Keratinocyte (primary cell): ENCODE measurements around the gene KLK1.

ENCODE experiments used
- EZH2 ChIP-seq: IDR thresholded peaks from one replicate; pipeline ENCODE4 v1.6.1; 2012; ENCODE audit warnings: inconsistent platforms, mild to moderate bottlenecking, low read length, moderate library complexity
- TF ChIP-seq, protein P1 (sequence below), 3 experiments: IDR thresholded peaks in 1 of 3; conservative IDR thresholded peaks in 1 of 3; optimal IDR thresholded peaks in 1 of 3; 2 replicates in 2 of 3; 3 replicates in 1 of 3; pipeline versions ENCODE3 to v1.5.1; 2011; ENCODE audit warnings: low read length in 3 of 3, mild to moderate bottlenecking in 3 of 3, moderate library complexity in 2 of 3, control low read depth in 1 of 3, inconsistent platforms in 1 of 3; ENCODE audit not compliant: insufficient read depth in 2 of 3; ENCODE audit errors: extremely low read depth in 1 of 3

DNA sequence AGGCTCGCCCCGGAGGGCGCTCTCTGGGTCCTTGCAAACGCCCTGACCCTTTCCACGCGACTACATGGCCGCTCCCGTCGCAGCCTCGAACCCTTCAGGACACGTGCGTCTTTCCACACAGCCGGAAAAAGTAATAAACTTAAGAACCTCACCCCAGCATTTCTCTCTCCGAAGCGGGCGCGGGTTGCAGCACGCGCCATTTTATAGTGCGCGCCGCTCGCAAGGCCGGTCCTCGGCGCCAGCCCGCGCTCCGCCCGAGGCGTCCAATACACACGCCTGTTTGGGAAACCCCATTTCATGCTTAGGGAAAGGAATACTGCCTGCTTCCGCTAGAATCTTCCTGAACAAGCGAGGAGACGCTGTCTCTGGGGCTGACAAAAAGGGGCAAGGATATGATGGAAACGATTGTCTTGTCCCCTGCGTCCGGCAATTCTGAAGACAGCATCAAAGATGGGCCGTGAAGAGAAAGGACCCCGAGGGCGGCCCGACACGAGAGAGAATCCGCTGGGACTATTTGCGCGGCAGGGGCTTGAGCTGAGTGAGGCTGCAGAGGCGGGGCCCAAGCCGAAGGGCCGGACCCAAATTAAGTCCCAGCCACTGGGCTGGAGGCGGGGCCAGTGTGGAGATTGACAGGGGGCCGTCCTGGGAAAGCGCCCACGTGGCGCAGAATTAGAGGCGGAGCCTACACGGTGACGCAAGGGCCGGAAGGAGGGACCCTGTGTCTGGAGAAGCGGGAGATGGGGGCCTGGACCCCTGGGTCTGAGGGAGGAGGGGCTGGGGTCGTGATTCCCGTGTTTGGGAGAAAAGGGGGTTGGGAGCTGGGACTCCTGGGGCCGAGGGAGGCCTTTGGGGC is 18.9 kb downstream of the KLK1 start:
- TF ChIP-seq, protein P1, sequence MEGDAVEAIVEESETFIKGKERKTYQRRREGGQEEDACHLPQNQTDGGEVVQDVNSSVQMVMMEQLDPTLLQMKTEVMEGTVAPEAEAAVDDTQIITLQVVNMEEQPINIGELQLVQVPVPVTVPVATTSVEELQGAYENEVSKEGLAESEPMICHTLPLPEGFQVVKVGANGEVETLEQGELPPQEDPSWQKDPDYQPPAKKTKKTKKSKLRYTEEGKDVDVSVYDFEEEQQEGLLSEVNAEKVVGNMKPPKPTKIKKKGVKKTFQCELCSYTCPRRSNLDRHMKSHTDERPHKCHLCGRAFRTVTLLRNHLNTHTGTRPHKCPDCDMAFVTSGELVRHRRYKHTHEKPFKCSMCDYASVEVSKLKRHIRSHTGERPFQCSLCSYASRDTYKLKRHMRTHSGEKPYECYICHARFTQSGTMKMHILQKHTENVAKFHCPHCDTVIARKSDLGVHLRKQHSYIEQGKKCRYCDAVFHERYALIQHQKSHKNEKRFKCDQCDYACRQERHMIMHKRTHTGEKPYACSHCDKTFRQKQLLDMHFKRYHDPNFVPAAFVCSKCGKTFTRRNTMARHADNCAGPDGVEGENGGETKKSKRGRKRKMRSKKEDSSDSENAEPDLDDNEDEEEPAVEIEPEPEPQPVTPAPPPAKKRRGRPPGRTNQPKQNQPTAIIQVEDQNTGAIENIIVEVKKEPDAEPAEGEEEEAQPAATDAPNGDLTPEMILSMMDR (optimal IDR thresholded peaks at IDR 0.05 in 1 of 3, IDR thresholded peaks at IDR 0.05 in 1 of 3, conservative IDR thresholded peaks at IDR 0.05 in 1 of 3; ENCODE audit: extremely low read depth in 1 of 3, insufficient read depth in 2 of 3, low read length in 3 of 3) = no peak
- no peak for TF ChIP-seq EZH2
